Measurements from ENCODE around the gene TCERG1. TPM values are rescaled to one million over a fixed set of nuclear protein-coding genes. Genes with fewer than 3 reads are reported as not detected.

The TCERG1 gene
- total RNA-seq, 1 experiment from 2014 or later: 34.1 TPM

DNA sequence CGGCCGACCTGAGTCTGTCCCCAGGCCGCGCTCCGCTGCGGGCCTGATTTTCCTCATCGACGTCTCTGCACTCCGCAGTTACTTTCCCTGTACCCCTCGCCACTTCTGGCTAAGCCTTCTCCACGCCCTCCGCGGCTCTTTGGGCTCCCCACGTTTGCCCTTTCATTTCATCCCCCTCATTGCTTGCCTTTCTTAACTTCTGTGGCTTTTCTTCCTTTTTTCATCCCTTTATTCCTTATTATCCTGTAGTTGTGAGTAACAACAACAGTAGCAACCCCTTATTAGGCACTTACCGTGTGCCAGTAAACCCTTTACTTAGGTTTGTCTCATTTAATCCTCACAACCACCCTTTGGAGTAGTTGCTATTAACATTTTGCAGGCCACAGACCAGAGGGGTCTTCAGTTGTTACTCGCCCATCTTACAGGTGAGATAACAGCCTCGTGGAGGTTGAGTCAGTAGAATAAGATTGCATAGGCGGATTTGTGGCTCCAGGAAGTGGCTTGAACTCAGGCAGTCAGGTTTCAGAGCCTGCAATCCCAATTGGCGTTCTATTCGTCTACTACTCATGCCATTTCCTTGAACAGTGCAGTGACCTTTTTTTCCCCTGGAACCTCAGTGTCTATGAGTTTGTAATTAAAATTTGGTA, 724 bp downstream of the TCERG1 start:
- peak; percentile 38 for DNase-seq (ENCODE audit: low read depth, low spot score)
- in situ Hi-C loops (cut with HindIII; ENCODE audit: low pct_unique_long_range_greater_than_20kb, low sequenced_read_pairs): no loop called here

GRCh38 chr5:146448783-146449519, 1.8 kb downstream of the TCERG1 start:
- DNase-seq (ENCODE audit: low read depth, low spot score): no peak
- in situ Hi-C loops (cut with HindIII; ENCODE audit: low pct_unique_long_range_greater_than_20kb, low sequenced_read_pairs): no loop called here

DNA sequence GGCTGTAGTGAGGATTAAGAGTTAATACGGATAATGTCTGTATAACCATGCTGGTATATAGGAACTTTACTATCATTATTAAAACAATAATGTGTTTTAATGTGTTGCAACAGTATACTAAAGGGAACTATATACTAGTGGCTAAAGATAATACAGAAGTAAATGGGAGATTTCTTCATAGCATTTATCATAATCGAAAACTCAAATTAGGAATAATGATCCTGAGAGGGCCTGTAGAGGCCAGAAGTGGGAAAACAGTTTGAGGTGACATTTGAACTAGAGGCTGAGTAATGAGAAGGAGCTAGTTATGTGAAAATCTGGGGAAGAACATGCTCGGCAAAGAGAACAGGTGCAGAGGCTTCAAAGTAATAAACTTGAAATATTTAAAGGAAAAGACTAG, 2.9 kb downstream of the TCERG1 start:
- in situ Hi-C loops (cut with HindIII; ENCODE audit: low pct_unique_long_range_greater_than_20kb, low sequenced_read_pairs): no loop called here
- DNase-seq (ENCODE audit: low read depth, low spot score): no peak

DNA sequence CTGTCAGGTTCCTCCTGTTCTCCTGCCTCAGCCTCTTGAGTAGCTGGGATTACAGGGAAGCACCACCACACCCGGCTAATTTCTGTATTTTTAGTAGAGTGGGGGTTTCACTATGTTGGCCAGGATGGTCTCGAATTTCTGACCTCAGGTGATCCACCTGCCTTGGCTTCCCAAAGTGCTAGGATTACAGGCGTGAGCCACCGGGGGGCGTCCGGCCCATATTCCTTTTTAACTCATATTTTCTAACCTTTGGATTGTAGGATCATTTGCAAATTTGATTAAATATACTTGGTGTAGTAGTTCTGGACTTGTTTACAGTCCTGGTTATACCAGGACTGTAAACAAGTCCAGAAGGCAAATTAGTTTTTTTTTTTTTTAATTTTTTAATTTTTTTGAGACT, 4.3 kb downstream of the TCERG1 start:
- in situ Hi-C loops (cut with HindIII; ENCODE audit: low pct_unique_long_range_greater_than_20kb, low sequenced_read_pairs): no loop called here
- no peak for DNase-seq (ENCODE audit: low read depth, low spot score)

GRCh38 chr5:146457431-146457830, 10.3 kb downstream of the TCERG1 start:
- DNase-seq (ENCODE audit: low read depth, low spot score): no peak
- in situ Hi-C loops (cut with HindIII; ENCODE audit: low pct_unique_long_range_greater_than_20kb, low sequenced_read_pairs): no loop called here

GRCh38 chr5:146458894-146459293, 11.8 kb downstream of the TCERG1 start:
- in situ Hi-C loops (cut with HindIII; ENCODE audit: low pct_unique_long_range_greater_than_20kb, low sequenced_read_pairs): no loop called here
- DNase-seq (ENCODE audit: low read depth, low spot score): no peak

GRCh38 chr5:146461319-146461718, 14.2 kb downstream of the TCERG1 start:
- DNase-seq (ENCODE audit: low read depth, low spot score): no peak
- in situ Hi-C loops (cut with HindIII; ENCODE audit: low pct_unique_long_range_greater_than_20kb, low sequenced_read_pairs): no loop called here

- no peak for DNase-seq (ENCODE audit: low read depth, low spot score)
- in situ Hi-C loops (cut with HindIII; ENCODE audit: low pct_unique_long_range_greater_than_20kb, low sequenced_read_pairs): no loop called here
These were observed 16.3 kb downstream of the TCERG1 start for GRCh38 chr5:146463446-146463845.

- peak; percentile 21 for DNase-seq (ENCODE audit: low read depth, low spot score)
These were observed 19.6 kb downstream of the TCERG1 start for GRCh38 chr5:146466521-146467349.

DNA sequence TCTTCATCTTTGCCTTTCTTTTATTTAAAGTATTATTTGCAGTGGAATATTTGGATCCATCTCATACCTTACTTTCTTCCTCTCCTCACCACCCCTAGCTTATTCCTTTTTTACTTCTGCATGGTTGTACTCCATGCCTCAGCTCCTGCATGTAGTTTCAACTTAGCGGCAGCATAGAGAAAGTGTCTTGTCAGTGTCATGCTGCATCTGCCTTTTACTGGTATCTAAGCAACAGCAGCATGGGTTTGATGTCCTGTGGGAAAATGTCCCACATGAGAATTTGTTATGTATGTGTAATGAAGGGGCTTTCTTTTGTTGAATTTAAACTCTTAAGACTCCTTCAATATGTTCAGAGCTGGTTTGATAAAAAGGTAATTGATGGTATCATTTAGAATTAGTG, 20.6 kb downstream of the TCERG1 start:
- in situ Hi-C loops (cut with HindIII; ENCODE audit: low pct_unique_long_range_greater_than_20kb, low sequenced_read_pairs): no loop called here
- no peak for DNase-seq (ENCODE audit: low read depth, low spot score)

More at GRCh38 chr5:146466521-146467349, 19.6 kb downstream of the TCERG1 start:
- in situ Hi-C loops (cut with HindIII; ENCODE audit: low pct_unique_long_range_greater_than_20kb, low sequenced_read_pairs): no loop called here

DNA sequence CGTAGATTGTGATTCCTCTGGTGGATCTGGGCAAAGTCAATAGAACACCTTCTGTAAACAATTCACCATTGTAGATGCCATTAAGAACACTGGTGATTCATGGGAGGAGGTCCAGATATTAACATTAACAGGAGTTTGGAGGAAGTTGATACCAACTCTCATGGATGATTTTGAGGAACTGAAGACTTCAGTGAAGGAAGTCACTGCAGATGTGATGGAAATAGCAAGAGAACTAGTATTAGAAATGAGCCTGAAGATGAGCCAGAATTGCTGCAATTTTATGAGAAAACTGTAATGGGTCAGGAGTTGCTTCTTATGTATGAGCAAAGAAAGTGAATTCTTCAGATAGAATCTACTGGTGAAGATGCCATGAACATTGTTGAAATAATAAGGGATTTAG, 26.9 kb downstream of the TCERG1 start:
- in situ Hi-C loops (cut with HindIII; ENCODE audit: low pct_unique_long_range_greater_than_20kb, low sequenced_read_pairs): no loop called here
- DNase-seq (ENCODE audit: low read depth, low spot score): no peak

- in situ Hi-C loops (cut with HindIII; ENCODE audit: low pct_unique_long_range_greater_than_20kb, low sequenced_read_pairs): no loop called here
- DNase-seq (ENCODE audit: low read depth, low spot score): peak; percentile 41
These were observed 28.2 kb downstream of the TCERG1 start for GRCh38 chr5:146475190-146475780.

GRCh38 chr5:146475906-146476305, 28.8 kb downstream of the TCERG1 start:
- no peak for DNase-seq (ENCODE audit: low read depth, low spot score)
- in situ Hi-C loops (cut with HindIII; ENCODE audit: low pct_unique_long_range_greater_than_20kb, low sequenced_read_pairs): no loop called here

DNA sequence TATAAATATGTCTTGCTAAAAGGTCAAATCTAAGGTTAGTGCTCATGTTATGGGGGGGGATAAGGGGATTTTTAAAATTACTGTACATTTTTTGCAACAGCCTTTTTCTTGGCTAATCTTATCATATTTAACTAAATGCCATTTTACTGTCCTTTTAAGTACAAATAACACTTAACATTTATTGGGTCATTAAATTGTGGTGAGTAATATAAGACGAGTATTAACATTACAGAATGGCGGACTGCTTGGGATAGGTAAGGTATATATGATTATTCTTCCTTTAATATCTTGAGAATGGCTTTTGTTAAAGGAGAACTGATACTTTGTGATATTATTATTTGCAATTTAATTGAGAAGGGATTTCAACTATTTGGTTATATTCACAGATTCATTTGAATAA, 35.6 kb downstream of the TCERG1 start:
- DNase-seq (ENCODE audit: low read depth, low spot score): no peak
- in situ Hi-C loops (cut with HindIII; ENCODE audit: low pct_unique_long_range_greater_than_20kb, low sequenced_read_pairs): no loop called here

DNA sequence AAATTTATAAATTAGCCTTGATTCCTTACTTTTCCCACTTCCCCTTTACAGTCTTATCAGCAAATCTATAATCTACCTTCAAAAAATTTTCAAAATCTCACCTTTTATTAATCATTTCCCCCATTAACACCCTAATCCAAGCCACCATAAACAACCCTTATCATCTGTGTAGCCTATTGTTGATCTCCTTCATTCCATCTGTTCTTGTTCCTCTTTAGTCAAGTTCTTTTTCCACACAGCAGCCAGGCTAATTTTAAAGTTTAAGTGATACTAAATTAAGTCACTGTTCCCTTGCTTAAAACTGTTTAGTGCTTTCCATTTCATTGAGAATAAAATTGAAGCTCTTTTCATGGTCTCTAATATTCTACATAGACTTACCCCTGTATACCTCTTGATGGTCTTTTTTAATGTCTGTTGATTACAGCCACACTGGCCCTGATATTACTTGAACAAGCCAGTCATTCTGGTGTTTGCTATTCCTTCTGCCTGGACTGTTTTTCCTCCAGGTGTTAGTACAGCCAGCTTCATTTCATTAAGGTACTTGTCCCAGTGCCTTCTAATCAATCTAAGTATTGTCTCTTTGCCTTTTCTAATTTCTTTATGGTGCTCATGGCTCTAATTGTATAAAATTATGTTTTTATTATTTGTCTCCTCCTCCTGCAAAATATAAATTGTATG, 37.7 kb downstream of the TCERG1 start:
- DNase-seq (ENCODE audit: low read depth, low spot score): no peak
- in situ Hi-C loops (cut with HindIII; ENCODE audit: low pct_unique_long_range_greater_than_20kb, low sequenced_read_pairs): no loop called here

DNA sequence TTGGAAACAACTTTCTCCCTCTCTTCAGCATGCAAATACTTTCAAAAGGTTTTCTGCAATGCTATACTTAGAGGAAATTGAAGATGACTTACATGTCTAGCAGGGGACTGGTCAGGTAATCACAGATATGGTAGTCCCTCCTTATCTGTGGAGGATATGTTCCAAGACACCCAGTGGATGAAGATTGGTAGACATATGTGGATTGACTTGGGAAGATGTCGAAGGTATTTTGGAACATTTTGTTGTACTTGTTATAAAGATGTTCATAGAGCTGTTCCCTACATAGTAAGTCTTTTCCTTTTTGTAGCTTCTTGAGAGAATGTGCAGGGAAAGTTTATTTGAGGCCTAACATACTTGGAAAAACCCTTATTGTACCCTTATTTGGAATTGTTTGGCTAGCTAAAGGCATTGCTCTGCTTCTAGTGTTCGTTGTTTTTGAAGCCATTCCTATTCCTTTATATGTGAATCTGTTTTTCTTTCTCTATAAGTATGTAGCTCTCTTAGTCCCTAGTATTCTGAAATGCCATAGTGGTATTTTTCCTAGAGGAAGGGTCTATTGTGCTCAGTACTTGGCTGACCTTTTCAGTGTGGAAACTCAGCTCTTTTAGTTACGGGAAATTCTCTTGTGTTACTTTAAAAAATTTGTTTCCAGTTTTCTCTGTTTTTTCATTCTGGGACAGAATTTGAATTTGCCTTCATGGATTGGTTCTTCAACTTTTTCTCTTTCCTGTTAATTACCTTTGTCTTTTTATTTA, 43.1 kb downstream of the TCERG1 start:
- in situ Hi-C loops (cut with HindIII; ENCODE audit: low pct_unique_long_range_greater_than_20kb, low sequenced_read_pairs): no loop called here
- no peak for DNase-seq (ENCODE audit: low read depth, low spot score)

DNA sequence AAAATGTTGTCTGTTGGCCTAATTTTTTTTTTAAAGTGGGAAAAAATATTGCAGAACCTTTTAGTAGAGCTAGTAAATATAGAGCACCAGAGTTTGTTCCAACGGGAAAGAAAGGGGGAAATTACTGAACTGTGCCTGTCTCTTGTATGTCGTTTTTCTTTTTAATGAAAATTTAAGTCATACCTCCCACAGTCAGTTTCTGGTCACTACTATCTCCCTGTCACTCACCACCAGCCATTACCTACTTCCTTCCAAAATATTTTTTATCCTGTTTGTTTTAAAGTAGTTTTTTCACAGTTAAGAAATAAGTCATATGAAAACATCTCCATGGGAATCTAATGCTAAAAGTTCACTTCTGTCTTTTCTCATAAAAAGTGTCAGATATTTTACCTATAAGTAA, 47.5 kb downstream of the TCERG1 start:
- no peak for DNase-seq (ENCODE audit: low read depth, low spot score)
- in situ Hi-C loops (cut with HindIII; ENCODE audit: low pct_unique_long_range_greater_than_20kb, low sequenced_read_pairs): no loop called here
